ENCODE data around the gene PRKG1. TPM values are rescaled to one million over a fixed set of nuclear protein-coding genes. Genes with fewer than 3 reads are reported as not detected.

Gene PRKG1
- total RNA-seq, 1 experiment from 2014 or later, result 10.4 TPM

DNA sequence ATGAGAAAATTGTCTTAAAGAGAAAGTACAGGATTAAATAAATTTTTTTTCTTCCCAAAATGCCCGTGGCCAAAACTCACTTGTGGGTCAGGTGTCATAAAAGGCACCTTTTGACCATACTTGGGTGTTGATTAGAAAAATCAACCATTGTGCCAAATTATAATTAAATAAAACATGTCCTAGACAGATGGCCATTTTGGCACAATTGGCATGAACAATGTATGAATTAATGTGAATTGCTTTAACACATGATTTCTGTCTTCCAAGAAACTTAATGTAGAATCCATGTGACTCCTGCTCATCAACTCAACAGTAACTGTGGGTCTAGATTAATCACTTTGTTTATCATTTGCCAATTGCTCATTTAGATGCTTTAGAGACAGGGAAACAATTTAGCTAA, 561.1 kb downstream of the PRKG1 start:
- Histone ChIP-seq H3T11ph (ENCODE audit: low read length) (no peak overlapping the region), H3K4me1 (ENCODE audit: insufficient read depth, low read length) (no peaks in the 10 kb centered on the region; the same call in 1 of the 2 replicates), H3K14ac (ENCODE audit: insufficient read depth, low read length) (no peak overlapping the region), H2BK12ac (ENCODE audit: insufficient read length, low read depth, low read length) (no peak overlapping the region), H3K4ac (ENCODE audit: low read depth, low read length) (no peak overlapping the region), H2AK5ac (ENCODE audit: insufficient read length, low read length) (no peak overlapping the region), H3K9me3 (ENCODE audit: control insufficient read depth, low read depth, low read length) (no peaks in the 10 kb centered on the region), H3K27ac (ENCODE audit: insufficient read length, low read depth, low read length) (no peak overlapping the region), H3K79me2 (ENCODE audit: insufficient read depth, low read length) (no peaks in the 10 kb centered on the region), H3K23ac (ENCODE audit: insufficient read length, low read depth, low read length) (no peak overlapping the region), H2BK20ac (ENCODE audit: low read depth, low read length, poor library complexity, severe bottlenecking) (no peak overlapping the region), H3K9ac (ENCODE audit: extremely low read depth, insufficient read length, low read length) (no peak overlapping the region), H3K27me3 (ENCODE audit: insufficient read depth, low read length) (no peaks in the 10 kb centered on the region), H2AFZ (ENCODE audit: low read length) (no peak overlapping the region), H3K56ac (ENCODE audit: insufficient read length, low read depth, low read length) (no peak overlapping the region), H4K8ac (replicated peaks; ENCODE audit: insufficient read length, low read depth, low read length) (no peak overlapping the region), H4K5ac (ENCODE audit: insufficient read length, low read depth, low read length) (no peak overlapping the region), H3K18ac (ENCODE audit: insufficient read length, low read depth, low read length) (no peak overlapping the region), H2BK5ac (ENCODE audit: insufficient read length, low read length) (no peak overlapping the region), H4K91ac (ENCODE audit: insufficient read length, low read depth, low read length) (no peak overlapping the region), H3K23me2 (ENCODE audit: insufficient read length, low read depth, low read length, poor library complexity, severe bottlenecking) (no peaks in the 10 kb centered on the region), H3K4me2 (ENCODE audit: insufficient read depth, insufficient read length, low read length) (no peak overlapping the region), H4K20me1 (ENCODE audit: control insufficient read depth, insufficient read depth, insufficient read length) (no peaks in the 10 kb centered on the region), H2BK120ac (ENCODE audit: low read depth, low read length, poor library complexity, severe bottlenecking) (no peak overlapping the region), H2BK15ac (ENCODE audit: low read depth, low read length) (no peak overlapping the region), H3K79me1 (ENCODE audit: insufficient read depth, low read depth, low read length, poor library complexity, severe bottlenecking) (no peaks in the 10 kb centered on the region)
- Mint-ChIP-seq H3K27ac (no peak overlapping the region), H3K9me3 (no peaks in the 10 kb centered on the region), H3K4me1 (0 out of 4 replicates have a peak, but pooled peaks cover 0 to 5% of the 10 kb centered on the region in 2 experiments), H3K36me3 (ENCODE audit: insufficient read depth in 1 of 3, low read depth in 3 of 3) (no peaks in the 10 kb centered on the region), H3K4me3 (no peak overlapping the region), H3K27me3 (ENCODE audit: low read depth) (no peaks in the 10 kb centered on the region)
- no CpG with 5 or more reads among the region's 1 CpG for WGBS (ENCODE audit: extremely low coverage, insufficient read length, low lambda C conversion rate)
- TF ChIP-seq, protein P1, sequence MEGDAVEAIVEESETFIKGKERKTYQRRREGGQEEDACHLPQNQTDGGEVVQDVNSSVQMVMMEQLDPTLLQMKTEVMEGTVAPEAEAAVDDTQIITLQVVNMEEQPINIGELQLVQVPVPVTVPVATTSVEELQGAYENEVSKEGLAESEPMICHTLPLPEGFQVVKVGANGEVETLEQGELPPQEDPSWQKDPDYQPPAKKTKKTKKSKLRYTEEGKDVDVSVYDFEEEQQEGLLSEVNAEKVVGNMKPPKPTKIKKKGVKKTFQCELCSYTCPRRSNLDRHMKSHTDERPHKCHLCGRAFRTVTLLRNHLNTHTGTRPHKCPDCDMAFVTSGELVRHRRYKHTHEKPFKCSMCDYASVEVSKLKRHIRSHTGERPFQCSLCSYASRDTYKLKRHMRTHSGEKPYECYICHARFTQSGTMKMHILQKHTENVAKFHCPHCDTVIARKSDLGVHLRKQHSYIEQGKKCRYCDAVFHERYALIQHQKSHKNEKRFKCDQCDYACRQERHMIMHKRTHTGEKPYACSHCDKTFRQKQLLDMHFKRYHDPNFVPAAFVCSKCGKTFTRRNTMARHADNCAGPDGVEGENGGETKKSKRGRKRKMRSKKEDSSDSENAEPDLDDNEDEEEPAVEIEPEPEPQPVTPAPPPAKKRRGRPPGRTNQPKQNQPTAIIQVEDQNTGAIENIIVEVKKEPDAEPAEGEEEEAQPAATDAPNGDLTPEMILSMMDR (conservative IDR thresholded peaks at IDR 0.05), result no peak
- DNase-seq, result no peak

Data from H9 (cell line).